H1 (cell line): ENCODE data around the gene KRTAP9-6. TPM values are rescaled to one million over a fixed set of nuclear protein-coding genes. Genes with fewer than 3 reads are reported as not detected.

Source experiments
- CTCF ChIA-PET: fragments of 300-600 bp; sonication (Branson Sonifier 250); formaldehyde crosslinking; loops from one replicate; lab custom pipeline; 2021; ENCODE audit not compliant: partially characterized antibody; lab: Charles Lee
- POLR2A ChIA-PET: fragments of 300-600 bp; sonication (Branson Sonifier 250); formaldehyde crosslinking; loops from one replicate; lab custom pipeline; 2021; ENCODE audit warnings: inconsistent platforms; ENCODE audit not compliant: partially characterized antibody; lab: Charles Lee
- DNase-seq, 2 experiments: peaks; one replicate each; pipeline versions ENCODE4 v3.0.0 to v3.0.0-alpha.2; 2010 to 2022; ENCODE audit warnings: low spot score in 2 of 2, low read depth in 1 of 2, mixed read lengths in 1 of 2
- FAIRE-seq: peaks from 2 replicates; lab custom pipeline; 2011; peaks lifted over from hg19 to GRCh38; lab: Jason Lieb, UNC
- H2AFZ ChIP-seq: 2 replicates; pipeline ENCODE4 v1.8.1; 2012; ENCODE audit warnings: low read length, inconsistent platforms
- H2AK5ac ChIP-seq: 2 replicates; pipeline ENCODE4 v1.6.1; 2013; ENCODE audit warnings: low read depth, low read length
- H2BK120ac ChIP-seq: replicated peaks from 2 replicates; pipeline ENCODE3; 2013; ENCODE audit warnings: low read depth, low read length, inconsistent platforms
- H2BK12ac ChIP-seq: 2 replicates; pipeline ENCODE4 v1.6.1; 2013; ENCODE audit warnings: low read depth, low read length
- H2BK15ac ChIP-seq: 2 replicates; pipeline ENCODE4 v1.6.1; 2013; ENCODE audit warnings: low read length
- H2BK20ac ChIP-seq: 2 replicates; pipeline ENCODE4 v1.6.1; 2013; ENCODE audit warnings: low read length
- H2BK5ac ChIP-seq: 2 replicates; pipeline ENCODE4 v1.6.1; 2013; ENCODE audit warnings: low read depth, low read length
- H3K14ac ChIP-seq: 2 replicates; pipeline ENCODE4 v1.6.1; 2013; ENCODE audit warnings: inconsistent platforms; ENCODE audit not compliant: insufficient read length
- H3K18ac ChIP-seq: 2 replicates; pipeline ENCODE4 v1.6.1; 2013; ENCODE audit warnings: low read length; ENCODE audit errors: extremely low read depth
- H3K23ac ChIP-seq: 2 replicates; pipeline ENCODE4 v1.6.1; 2013; ENCODE audit warnings: inconsistent platforms; ENCODE audit not compliant: insufficient read length
- H3K23me2 ChIP-seq: 2 replicates; pipeline ENCODE4 v1.6.1; 2013; ENCODE audit warnings: low read depth, low read length
- H3K27ac ChIP-seq: 2 replicates; pipeline ENCODE4 v1.6.1; 2011; ENCODE audit warnings: low read depth, low read length, inconsistent platforms
- H3K27me3 ChIP-seq, 4 experiments: replicated peaks in 1 of 4; 1 replicate in 1 of 4; 2 replicates in 3 of 4; pipeline versions ENCODE4 v1.6.1 to v1.8.1; 2011 to 2013; ENCODE audit warnings: low read length in 3 of 4, mild to moderate bottlenecking in 3 of 4, inconsistent platforms in 2 of 4, mixed read lengths in 2 of 4, moderate library complexity in 1 of 4; ENCODE audit not compliant: control insufficient read depth in 3 of 4, insufficient read depth in 3 of 4; ENCODE audit errors: extremely low read depth in 1 of 4
- H3K36me3 ChIP-seq, 4 experiments: 2 replicates each; pipeline versions ENCODE4 v1.6.1 to v1.8.1; 2011 to 2013; ENCODE audit warnings: mild to moderate bottlenecking in 4 of 4, low read length in 3 of 4, moderate library complexity in 2 of 4, control low read depth in 1 of 4, inconsistent platforms in 1 of 4; ENCODE audit not compliant: insufficient read depth in 4 of 4, control insufficient read depth in 2 of 4
- H3K4ac ChIP-seq: replicated peaks from 2 replicates; pipeline ENCODE3; 2013; ENCODE audit warnings: low read length, low read depth, mixed read lengths, inconsistent platforms; ENCODE audit not compliant: insufficient read length
- H3K4me1 ChIP-seq, 4 experiments: replicated peaks in 1 of 4; 1 replicate in 1 of 4; 2 replicates in 3 of 4; pipeline versions ENCODE4 v1.6.1 to v1.8.1; 2011 to 2013; ENCODE audit warnings: low read length in 3 of 4, inconsistent platforms in 2 of 4, mixed read lengths in 1 of 4; ENCODE audit not compliant: insufficient read depth in 4 of 4, control insufficient read depth in 3 of 4
- H3K4me2 ChIP-seq, 2 experiments: 2 replicates each; pipeline versions ENCODE4 v1.6.1 to v1.8.1; 2011 to 2013; ENCODE audit warnings: low read depth in 2 of 2, low read length in 2 of 2, control low read depth in 1 of 2, inconsistent platforms in 1 of 2, mild to moderate bottlenecking in 1 of 2; ENCODE audit not compliant: insufficient read depth in 1 of 2
- H3K4me3 ChIP-seq, 4 experiments: fragments of 200-600, 300-600 bp in 1 of 4; sonication (generic), shearing (Covaris generic), sonication (Bioruptor Twin) in 1 of 4; 2 replicates each; pipeline versions ENCODE4 v1.5.1 to v1.8.1; 2011 to 2016; ENCODE audit warnings: low read length in 4 of 4, low read depth in 3 of 4, control low read depth in 2 of 4, inconsistent platforms in 2 of 4, mild to moderate bottlenecking in 2 of 4, mixed read lengths in 1 of 4, moderate library complexity in 1 of 4; ENCODE audit not compliant: insufficient read depth in 2 of 4; ENCODE audit errors: extremely low read depth in 1 of 4
- H3K56ac ChIP-seq: replicated peaks from 2 replicates; pipeline ENCODE3; 2013; ENCODE audit warnings: low read depth, mild to moderate bottlenecking, mixed read lengths, low read length, inconsistent platforms; ENCODE audit not compliant: insufficient read length
- H3K79me1 ChIP-seq: 2 replicates; pipeline ENCODE4 v1.6.1; 2013; ENCODE audit warnings: low read depth, low read length, control low read depth
- H3K79me2 ChIP-seq, 2 experiments: 2 replicates each; pipeline versions ENCODE4 v1.6.1 to v1.8.1; 2012 to 2013; ENCODE audit warnings: low read length in 2 of 2, mild to moderate bottlenecking in 2 of 2, inconsistent platforms in 1 of 2; ENCODE audit not compliant: insufficient read depth in 2 of 2, control insufficient read depth in 1 of 2
- H3K9ac ChIP-seq, 4 experiments: replicated peaks in 1 of 4; 1 replicate in 1 of 4; 2 replicates in 3 of 4; pipeline versions ENCODE4 v1.6.1 to v1.8.1; 2011 to 2013; ENCODE audit warnings: low read depth in 3 of 4, low read length in 3 of 4, control low read depth in 2 of 4, mild to moderate bottlenecking in 2 of 4, moderate library complexity in 2 of 4, inconsistent platforms in 1 of 4; ENCODE audit errors: extremely low read depth in 1 of 4
- H3K9me3 ChIP-seq, 2 experiments: 2 replicates each; pipeline versions ENCODE4 v1.6.1 to v1.8.1; 2012 to 2013; ENCODE audit warnings: mild to moderate bottlenecking in 2 of 2, moderate library complexity in 2 of 2, control low read depth in 1 of 2, inconsistent platforms in 1 of 2, low read depth in 1 of 2, low read length in 1 of 2, mixed read lengths in 1 of 2; ENCODE audit not compliant: insufficient read depth in 2 of 2
- H4K20me1 ChIP-seq, 2 experiments: replicated peaks in 1 of 2; 2 replicates each; pipeline versions ENCODE3 to v1.8.1; 2011 to 2013; ENCODE audit warnings: inconsistent platforms in 2 of 2, low read length in 2 of 2, mild to moderate bottlenecking in 1 of 2; ENCODE audit not compliant: insufficient read depth in 2 of 2, control insufficient read depth in 1 of 2
- H4K5ac ChIP-seq: 2 replicates; pipeline ENCODE4 v1.6.1; 2013; ENCODE audit warnings: low read length, low read depth, mixed read lengths, inconsistent platforms; ENCODE audit not compliant: insufficient read length
- H4K8ac ChIP-seq: 2 replicates; pipeline ENCODE4 v1.8.0; 2013; ENCODE audit warnings: mild to moderate bottlenecking, moderate library complexity, low read length, inconsistent platforms; ENCODE audit not compliant: insufficient read depth; ENCODE audit errors: extremely low read depth
- H4K91ac ChIP-seq: replicated peaks from 2 replicates; pipeline ENCODE3; 2013; ENCODE audit warnings: low read length, mixed read lengths, inconsistent platforms; ENCODE audit not compliant: insufficient read length
- ASH2L ChIP-seq: fragments of 200-600, 300-600 bp; sonication (generic); IDR thresholded peaks from one replicate; pipeline ENCODE4 v1.7.1; 2017; ENCODE audit warnings: low read length
- WGBS, 2 experiments: shearing (Covaris generic) in 1 of 2; methylation state at CpG; one replicate each; pipeline versions ENCODE4 v1.1.6 to v1.1.7; 2013 to 2015; ENCODE audit warnings: low lambda C conversion rate in 2 of 2, mixed read lengths in 2 of 2, inconsistent platforms in 1 of 2, low coverage in 1 of 2, missing lambda C conversion rate in 1 of 2; ENCODE audit not compliant: insufficient replicate concordance in 2 of 2, insufficient coverage in 1 of 2, insufficient read length in 1 of 2; ENCODE audit errors: extremely low coverage in 1 of 2, missing lambda C conversion rate in 1 of 2; 5-methylcytosine and 5-hydroxymethylcytosine counted together
- polyA plus RNA-seq, 7 experiments: library from polyadenylated mRNA; depleted of rRNA in 3 of 7; stranded (reverse) in 5 of 7; unstranded in 2 of 7; fragments of >200 nt in 5 of 7; fragments of 200-250 nt in 2 of 7; gene quantifications; 1 replicate in 5 of 7; 2 replicates in 1 of 7; 4 replicates in 1 of 7; pipeline versions ENCODE4 v1.2.1 to v1.2.3, GENCODE V29; 2011 to 2013; ENCODE audit warnings: missing spikeins in 2 of 7, mixed read lengths in 2 of 7
- small RNA-seq: library from polyadenylated mRNA; stranded (forward); fragments of <200 nt; extraction: miRNeasy Mini kit (QIAGEN cat#:217004); gene quantifications from one replicate; pipeline ENCODE3, GENCODE V24; 2013; ENCODE audit not compliant: insufficient read depth
- total RNA-seq: library from RNA; stranded (reverse); fragmentation: NEBNext Ultra II Directional; extraction: Animal tissue kit (Norgen Biotek cat#: 25700); gene quantifications from 2 replicates; pipeline ENCODE4 v1.2.1, GENCODE V29; 2021

KRTAP9-6 gene
- total and polyA plus RNA-seq, 2 of the 8 experiments (the other 6 are each of a cell fraction or from before 2014, with no cell fraction given): not detected

DNA sequence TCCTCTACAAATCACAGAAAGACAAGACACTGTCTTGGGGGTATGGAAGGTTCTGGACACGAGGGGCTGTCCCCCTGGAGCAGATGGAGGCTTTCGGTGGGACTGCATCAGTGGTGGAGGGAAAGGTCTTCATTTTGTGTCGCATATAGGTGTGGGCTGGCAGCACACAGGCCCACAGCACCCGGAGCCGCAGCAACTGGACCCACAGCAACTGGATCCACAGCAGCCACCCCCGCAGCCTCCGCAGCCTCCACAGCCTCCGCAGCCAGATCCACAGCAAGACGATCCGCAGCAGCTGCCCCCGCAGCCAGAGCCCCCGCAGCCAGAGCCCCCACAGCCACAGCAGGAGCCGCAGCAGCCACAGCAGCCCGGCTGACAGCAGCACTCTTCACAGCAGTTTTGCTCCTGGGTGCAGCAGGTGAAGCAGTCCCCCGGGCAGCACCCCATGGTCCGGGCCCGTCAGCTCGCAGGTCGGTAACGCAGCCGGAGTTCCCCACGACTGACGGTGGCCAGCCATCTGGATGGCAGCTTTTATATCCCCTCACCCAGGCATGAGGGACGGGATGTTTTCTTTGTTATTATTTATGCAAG lies 50.1 kb downstream of the KRTAP9-6 start, which contains the start of gene KRTAP17-1:
TSS of gene KRTAP17-1 (minus strand) at position 507 of the 591 bp plus-strand sequence. CDS start at position 447, 60 bp downstream.
- no peak within 1 kb of the TSS for H2BK120ac ChIP-seq
- no peak within 1 kb of the TSS for H4K91ac ChIP-seq
- no peak within 1 kb of the TSS for H3K56ac ChIP-seq
- H3K4me3 ChIP-seq: no peak within 1 kb of the TSS
- H3K79me1 ChIP-seq: no peaks in the 10 kb centered on the region
- DNase-seq (no peak), FAIRE-seq (no peak)
- 0 out of 4 replicates have a peak, but pooled peaks cover 0 to 5% of the 10 kb centered on the region in 2 experiments for H3K9me3 ChIP-seq
- H4K20me1 ChIP-seq: no peaks in the 10 kb centered on the region
- no peak within 1 kb of the TSS for H3K18ac ChIP-seq
- no peaks in the 10 kb centered on the region for H3K36me3 ChIP-seq
- no peak within 1 kb of the TSS for H3K4ac ChIP-seq
- no peaks in the 10 kb centered on the region for H3K23me2 ChIP-seq
- ChIA-PET POLR2A (no interaction called here), CTCF (interaction anchor here (2.7 to 3.5 kb wide), 2 partner anchors 8 to 14 kb away, joined by 9 to 31 read pairs; no protein-coding TSS in a partner anchor)
- 90% methylated on average over 24 of the region's 24 CpGs; no CpG with 5 or more reads in 1 of the 2 experiments for WGBS, 2 experiments
- H4K5ac ChIP-seq: no peak within 1 kb of the TSS
- H2BK15ac ChIP-seq: no peak within 1 kb of the TSS
- H3K23ac ChIP-seq: no peak within 1 kb of the TSS
- H3K27me3 ChIP-seq: no peaks in the 10 kb centered on the region
- H4K8ac ChIP-seq: peak within 1 kb of the TSS; percentile 48; the same call in 1 of the 2 replicates
- 0 out of 7 replicates have a peak, but pooled peaks cover 0 to 2% (median 0%) of the 10 kb centered on the region in 4 experiments for H3K4me1 ChIP-seq
- no peak within 1 kb of the TSS for H3K27ac ChIP-seq
- H2BK12ac ChIP-seq: no peak within 1 kb of the TSS
- no peak within 1 kb of the TSS for H3K9ac ChIP-seq
- H2AK5ac ChIP-seq: no peak within 1 kb of the TSS
- TF ChIP-seq ASH2L: no peak
- TF ChIP-seq, all 59 proteins: peak for 0
- no peak within 1 kb of the TSS for H3K4me2 ChIP-seq
- H2AFZ ChIP-seq: no peak within 1 kb of the TSS
- H3K79me2 ChIP-seq: no peaks in the 10 kb centered on the region
- H2BK5ac ChIP-seq: no peak within 1 kb of the TSS
- H2BK20ac ChIP-seq: no peak within 1 kb of the TSS
- H3K14ac ChIP-seq: no peak within 1 kb of the TSS

Small RNAs within 50 kb of the gene (small RNA-seq; reads per million reads assigned to genes)
- not detected for gene KRTAP9-10P

Other genes starting within 250 kb of the KRTAP9-6 start
Only the 30 nearest of the 40 such genes appear.
- not detected in 2 replicates for gene KRTAP2-4, start 199.5 kb upstream of the KRTAP9-6 start, total RNA-seq
- not detected in 2 replicates for gene KRTAP2-4, start 199.5 kb upstream of the KRTAP9-6 start, polyA plus RNA-seq (2011; rRNA removed)
- gene KRTAP4-7, start 181.2 kb upstream of the KRTAP9-6 start, total RNA-seq: not detected in 2 replicates
- gene KRTAP4-7, start 181.2 kb upstream of the KRTAP9-6 start, polyA plus RNA-seq (2011; rRNA removed): not detected in 2 replicates
- gene KRTAP4-8, start 167.2 kb upstream of the KRTAP9-6 start, total RNA-seq: not detected in 2 replicates
- gene KRTAP4-8, start 167.2 kb upstream of the KRTAP9-6 start, polyA plus RNA-seq (2011; rRNA removed): not detected in 2 replicates
- gene KRTAP4-16, start 163.2 kb upstream of the KRTAP9-6 start, total RNA-seq: not detected in 2 replicates
- not detected in 2 replicates for gene KRTAP4-16, start 163.2 kb upstream of the KRTAP9-6 start, polyA plus RNA-seq (2011; rRNA removed)
- gene KRTAP4-9, start 160.0 kb upstream of the KRTAP9-6 start, total RNA-seq: not detected in 2 replicates
- 0.06 TPM in 1 of 2 replicates, not detected in the other for gene KRTAP4-9, start 160.0 kb upstream of the KRTAP9-6 start, polyA plus RNA-seq (2011; rRNA removed)
- gene KRTAP4-11, start 147.0 kb upstream of the KRTAP9-6 start, total RNA-seq: not detected in 2 replicates
- not detected in 2 replicates for gene KRTAP4-11, start 147.0 kb upstream of the KRTAP9-6 start, polyA plus RNA-seq (2011; rRNA removed)
- gene KRTAP4-12, start 141.2 kb upstream of the KRTAP9-6 start, total RNA-seq: not detected in 2 replicates
- not detected in 2 replicates for gene KRTAP4-12, start 141.2 kb upstream of the KRTAP9-6 start, polyA plus RNA-seq (2011; rRNA removed)
- not detected in 2 replicates for gene KRTAP4-6, start 124.8 kb upstream of the KRTAP9-6 start, total RNA-seq
- not detected in 2 replicates for gene KRTAP4-6, start 124.8 kb upstream of the KRTAP9-6 start, polyA plus RNA-seq (2011; rRNA removed)
- not detected in 2 replicates for gene KRTAP4-5, start 115.6 kb upstream of the KRTAP9-6 start, total RNA-seq
- gene KRTAP4-5, start 115.6 kb upstream of the KRTAP9-6 start, polyA plus RNA-seq (2011; rRNA removed): not detected in 2 replicates
- gene KRTAP4-4, start 104.6 kb upstream of the KRTAP9-6 start, total RNA-seq: not detected in 2 replicates
- gene KRTAP4-4, start 104.6 kb upstream of the KRTAP9-6 start, polyA plus RNA-seq (2011; rRNA removed): not detected in 2 replicates
- not detected in 2 replicates for gene KRTAP4-3, start 97.2 kb upstream of the KRTAP9-6 start, total RNA-seq
- not detected in 2 replicates for gene KRTAP4-3, start 97.2 kb upstream of the KRTAP9-6 start, polyA plus RNA-seq (2011; rRNA removed)
- not detected in 2 replicates for gene KRTAP4-2, start 87.2 kb upstream of the KRTAP9-6 start, total RNA-seq
- gene KRTAP4-2, start 87.2 kb upstream of the KRTAP9-6 start, polyA plus RNA-seq (2011; rRNA removed): not detected in 2 replicates
- gene KRTAP4-1, start 80.5 kb upstream of the KRTAP9-6 start, total RNA-seq: not detected in 2 replicates
- gene KRTAP4-1, start 80.5 kb upstream of the KRTAP9-6 start, polyA plus RNA-seq (2011; rRNA removed): 0.16 TPM in 1 of 2 replicates, not detected in the other
- not detected in 2 replicates for gene KRTAP9-1, start 75.5 kb upstream of the KRTAP9-6 start, total RNA-seq
- gene KRTAP9-1, start 75.5 kb upstream of the KRTAP9-6 start, polyA plus RNA-seq (2011; rRNA removed): not detected in 2 replicates
- gene KRTAP9-2, start 38.7 kb upstream of the KRTAP9-6 start, total RNA-seq: not detected in 2 replicates
- not detected in 2 replicates for gene KRTAP9-2, start 38.7 kb upstream of the KRTAP9-6 start, polyA plus RNA-seq (2011; rRNA removed)
- gene KRTAP9-3, start 32.9 kb upstream of the KRTAP9-6 start, total RNA-seq: not detected in 2 replicates
- gene KRTAP9-3, start 32.9 kb upstream of the KRTAP9-6 start, polyA plus RNA-seq (2011; rRNA removed): not detected in 2 replicates
- not detected in 2 replicates for gene KRTAP9-8, start 27.4 kb upstream of the KRTAP9-6 start, total RNA-seq
- gene KRTAP9-8, start 27.4 kb upstream of the KRTAP9-6 start, polyA plus RNA-seq (2011; rRNA removed): not detected in 2 replicates
- not detected in 2 replicates for gene KRTAP9-4, start 15.7 kb upstream of the KRTAP9-6 start, total RNA-seq
- 0.13 TPM in 1 of 2 replicates, not detected in the other for gene KRTAP9-4, start 15.7 kb upstream of the KRTAP9-6 start, polyA plus RNA-seq (2011; rRNA removed)
- not detected in 2 replicates for gene KRTAP9-9, start 10.0 kb upstream of the KRTAP9-6 start, total RNA-seq
- not detected in 2 replicates for gene KRTAP9-9, start 10.0 kb upstream of the KRTAP9-6 start, polyA plus RNA-seq (2011; rRNA removed)
- not detected in 2 replicates for gene KRTAP9-7, start 10.3 kb downstream of the KRTAP9-6 start, total RNA-seq
- gene KRTAP9-7, start 10.3 kb downstream of the KRTAP9-6 start, polyA plus RNA-seq (2011; rRNA removed): not detected in 2 replicates
- not detected in 2 replicates for gene KRTAP29-1, start 37.5 kb downstream of the KRTAP9-6 start, total RNA-seq
- gene KRTAP29-1, start 37.5 kb downstream of the KRTAP9-6 start, polyA plus RNA-seq (2011; rRNA removed): not detected in 2 replicates
- gene KRTAP16-1, start 43.9 kb downstream of the KRTAP9-6 start, total RNA-seq: not detected in 2 replicates
- gene KRTAP16-1, start 43.9 kb downstream of the KRTAP9-6 start, polyA plus RNA-seq (2011; rRNA removed): not detected in 2 replicates
- gene KRTAP17-1, start 50.3 kb downstream of the KRTAP9-6 start, total RNA-seq: not detected in 2 replicates
- gene KRTAP17-1, start 50.3 kb downstream of the KRTAP9-6 start, polyA plus RNA-seq (2011; rRNA removed): not detected in 2 replicates
- not detected in 2 replicates for gene KRT33A, start 85.5 kb downstream of the KRTAP9-6 start, total RNA-seq
- not detected in 2 replicates for gene KRT33A, start 85.5 kb downstream of the KRTAP9-6 start, polyA plus RNA-seq (2011; rRNA removed)
- not detected in 2 replicates for gene KRT33B, start 104.4 kb downstream of the KRTAP9-6 start, total RNA-seq
- gene KRT33B, start 104.4 kb downstream of the KRTAP9-6 start, polyA plus RNA-seq (2011; rRNA removed): not detected in 2 replicates
- not detected in 2 replicates for gene KRT34, start 116.9 kb downstream of the KRTAP9-6 start, total RNA-seq
- not detected in 2 replicates for gene KRT34, start 116.9 kb downstream of the KRTAP9-6 start, polyA plus RNA-seq (2011; rRNA removed)
- gene KRT31, start 132.2 kb downstream of the KRTAP9-6 start, total RNA-seq: not detected in 2 replicates
- not detected in 2 replicates for gene KRT31, start 132.2 kb downstream of the KRTAP9-6 start, polyA plus RNA-seq (2011; rRNA removed)
- not detected in 2 replicates for gene KRT37, start 159.2 kb downstream of the KRTAP9-6 start, total RNA-seq
- gene KRT37, start 159.2 kb downstream of the KRTAP9-6 start, polyA plus RNA-seq (2011; rRNA removed): not detected in 2 replicates
- gene KRT38, start 175.6 kb downstream of the KRTAP9-6 start, total RNA-seq: not detected in 2 replicates
- not detected in 2 replicates for gene KRT38, start 175.6 kb downstream of the KRTAP9-6 start, polyA plus RNA-seq (2011; rRNA removed)
- not detected in 2 replicates for gene KRT32, start 202.0 kb downstream of the KRTAP9-6 start, total RNA-seq
- gene KRT32, start 202.0 kb downstream of the KRTAP9-6 start, polyA plus RNA-seq (2011; rRNA removed): not detected in 2 replicates